Uterus (tissue), 4 donors: ENCODE measurements around the gene HCRTR1. TPM values are rescaled to one million over a fixed set of nuclear protein-coding genes. Genes with fewer than 3 reads are reported as not detected.

ENCODE experiments used
- DNase-seq, 2 donors: peaks; one replicate each; pipeline ENCODE4 v3.0.0-alpha.2; 2019 to 2020
- H3K27ac ChIP-seq, 2 donors: fragments of 200-600 bp; sonication (generic); 1 replicate in 1 of 2; 2 replicates in 1 of 2; pipeline ENCODE4 v1.5.1; 2016 to 2018
- H3K27me3 ChIP-seq, 2 donors: fragments of 200-600 bp; sonication (generic); one replicate each; pipeline ENCODE4 v1.5.1; 2018 to 2019; ENCODE audit warnings: control low read depth in 1 of 2
- H3K36me3 ChIP-seq, 2 donors: fragments of 200-600 bp; sonication (generic); one replicate each; pipeline ENCODE4 v1.5.1; 2019; ENCODE audit warnings: control low read depth in 1 of 2
- H3K4me1 ChIP-seq, 2 donors: fragments of 200-600 bp; sonication (generic); one replicate each; pipeline ENCODE4 v1.5.1; 2018 to 2019; ENCODE audit warnings: control low read depth in 1 of 2
- H3K4me3 ChIP-seq, 2 donors: fragments of 200-600 bp; sonication (generic); 1 replicate in 1 of 2; 2 replicates in 1 of 2; pipeline ENCODE4 v1.5.1; 2018 to 2019; ENCODE audit warnings: mild to moderate bottlenecking in 1 of 2
- H3K9me3 ChIP-seq, 2 donors: fragments of 200-600 bp; sonication (generic); one replicate each; pipeline ENCODE4 v1.5.1; 2019; ENCODE audit warnings: control low read depth in 1 of 2
- CTCF ChIP-seq, 4 experiments: fragments of 200-600 bp in 2 of 4; fragments of 450-650 bp in 2 of 4; sonication (generic) in 2 of 4; IDR thresholded peaks; one replicate each; pipeline ENCODE4 v1.5.1; 2016 to 2019; ENCODE audit warnings: antibody characterized with exemption in 4 of 4, mild to moderate bottlenecking in 2 of 4, moderate library complexity in 1 of 4
- POLR2A ChIP-seq, 2 donors: fragments of 450-650 bp; IDR thresholded peaks; one replicate each; pipeline ENCODE4 v1.6.1; 2016; ENCODE audit warnings: antibody characterized with exemption in 2 of 2, mild to moderate bottlenecking in 1 of 2, moderate library complexity in 1 of 2
- intact Hi-C: fragments of 100-400 bp; cut with DNase I; formaldehyde crosslinking; loops from one replicate; pipeline ENCODE4 v1.15.1; 2023; ENCODE audit warnings: low total_unique reads
- total RNA-seq, 4 donors: library from RNA; depleted of rRNA in 3 of 4; stranded (reverse); fragments of >200 nt in 3 of 4; gene quantifications; one replicate each; pipeline versions ENCODE4 v1.1.0 to v1.2.4, GENCODE V29; 2014 to 2023
- donor health status: DM: yes; HTN: yes; CAD: no.

Gene HCRTR1
- total RNA-seq, 4 donors from 2014 or later: not detected

GRCh38 chr1:31570906-31571305 lies 46.6 kb upstream of the HCRTR1 start:
- Histone ChIP-seq H3K9me3 (no peaks in the 10 kb centered on the region), H3K27ac (no peak overlapping the region), H3K27me3 (no peaks in the 10 kb centered on the region), H3K36me3 (no peaks in the 10 kb centered on the region), H3K4me3 (no peak overlapping the region), H3K4me1 (peaks cover 8 to 15% of the 10 kb centered on the region in 2 donors)
- DNase-seq: no peak
- intact Hi-C loops: no loop called here
- TF ChIP-seq CTCF (IDR thresholded peaks at IDR 0.05) (no peak), POLR2A (IDR thresholded peaks at IDR 0.05) (no peak)

DNA sequence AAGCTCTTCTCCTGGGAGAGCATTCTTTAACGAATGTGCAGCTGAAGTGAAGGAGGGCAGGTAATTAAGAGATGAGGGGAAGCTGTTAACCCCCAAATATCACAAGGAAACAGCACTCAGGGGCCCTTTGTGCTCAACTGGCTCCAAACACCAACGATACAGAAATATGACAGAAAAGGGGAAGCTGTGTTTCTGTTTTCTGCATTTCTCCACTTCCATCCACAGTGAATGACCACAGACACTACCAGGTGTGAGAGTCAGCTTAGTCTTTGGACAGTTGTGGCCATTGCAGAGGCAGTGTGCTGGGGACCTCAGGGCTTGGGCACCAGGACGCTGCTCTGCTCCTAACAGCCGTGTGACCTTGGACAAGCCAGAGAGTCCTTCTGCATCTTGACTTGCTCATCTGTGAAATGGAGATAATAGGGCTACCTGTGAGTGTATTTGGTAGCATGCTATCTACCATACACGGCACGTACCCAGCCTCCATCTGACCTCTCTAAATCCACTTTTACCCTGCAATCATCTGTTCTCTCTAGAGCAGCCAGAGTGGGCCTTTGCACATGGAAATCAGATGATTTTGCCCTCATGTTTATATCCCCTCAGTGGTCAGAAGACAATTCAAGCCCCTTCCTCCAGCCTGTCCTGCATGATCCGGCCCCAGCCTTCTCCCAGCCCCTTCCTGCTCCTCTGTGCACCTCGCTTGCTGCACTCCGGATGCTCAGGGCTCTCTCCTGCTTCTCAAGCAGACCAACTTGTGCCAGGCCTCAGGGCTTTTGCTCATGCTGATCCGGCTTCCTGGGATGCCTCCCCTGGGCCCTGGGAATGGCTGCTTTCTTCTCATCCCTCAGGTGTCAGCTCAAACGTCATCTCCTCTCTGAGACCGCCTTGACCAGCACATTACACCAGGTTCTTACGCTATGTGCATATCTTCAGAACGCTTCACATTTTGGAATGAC lies 45.9 kb upstream of the HCRTR1 start:
- Histone ChIP-seq H3K27me3 (no peaks in the 10 kb centered on the region), H3K27ac (peak overlapping the region in 1 of 2 donors; percentile 80), H3K4me3 (no peak overlapping the region), H3K36me3 (no peaks in the 10 kb centered on the region), H3K9me3 (no peaks in the 10 kb centered on the region), H3K4me1 (peaks cover 8 to 15% of the 10 kb centered on the region in 2 donors)
- DNase-seq: no peak
- no peak for TF ChIP-seq POLR2A (IDR thresholded peaks at IDR 0.05)
- TF ChIP-seq CTCF (IDR thresholded peaks at IDR 0.05): no peak
- intact Hi-C loops: no loop called here

DNA sequence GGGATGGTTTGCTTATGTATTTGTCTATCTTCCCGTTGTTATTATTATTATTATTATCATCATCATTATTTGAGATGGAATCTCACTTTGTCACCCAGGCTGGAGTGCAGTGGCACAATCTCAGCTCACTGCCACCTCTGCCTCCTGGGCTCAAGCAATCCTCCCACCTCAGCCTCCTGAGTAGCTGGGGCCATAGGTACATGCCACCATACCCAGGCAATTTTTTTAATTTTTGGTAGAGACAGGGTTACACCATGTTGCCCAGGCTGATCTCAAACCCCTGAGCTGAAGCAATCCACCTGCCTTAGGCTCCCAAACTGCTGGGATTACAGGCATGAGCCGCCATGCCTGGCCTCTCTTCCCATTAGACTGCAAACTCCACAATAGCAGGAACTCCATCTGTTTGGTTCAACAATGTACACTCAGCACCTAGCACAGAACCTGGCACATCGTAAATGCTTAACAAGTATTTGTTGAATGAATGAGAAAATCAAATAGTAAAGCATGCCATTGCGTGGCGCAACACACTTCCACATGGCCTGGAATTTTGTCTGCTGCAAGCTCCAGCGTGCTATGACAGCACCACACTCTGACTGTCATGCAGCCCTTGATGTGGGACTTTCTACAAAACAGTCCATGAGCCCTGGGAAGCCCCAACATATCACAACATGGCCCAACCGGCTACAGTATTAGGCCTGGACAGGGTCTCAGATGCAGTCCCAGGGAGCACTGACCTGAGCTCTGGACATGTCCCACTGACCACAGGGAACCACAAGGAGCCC lies 45.0 kb upstream of the HCRTR1 start:
- no peak for DNase-seq

DNA sequence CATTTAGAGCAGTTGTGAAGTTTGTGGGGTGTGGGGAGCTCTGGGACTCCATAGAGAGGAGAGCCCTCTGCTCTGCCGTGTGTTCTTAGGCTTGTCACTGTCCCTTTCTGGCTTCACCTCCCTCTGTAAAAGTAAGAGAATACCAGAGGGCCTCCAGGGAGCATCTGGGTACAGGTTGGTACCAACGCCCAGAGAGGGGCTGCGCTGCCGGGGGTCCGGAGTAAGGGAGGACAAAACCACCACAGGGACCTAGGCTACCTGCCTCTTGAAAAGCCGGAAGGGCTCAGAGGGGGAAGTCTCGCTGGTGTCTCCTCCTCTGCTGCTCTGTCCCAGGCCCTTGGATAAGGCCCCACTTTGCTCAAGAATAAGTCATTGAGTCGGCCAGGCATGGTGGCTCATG lies 44.2 kb upstream of the HCRTR1 start:
- Histone ChIP-seq H3K36me3 (no peaks in the 10 kb centered on the region), H3K27ac (peak overlapping the region; percentile 80 to 94), H3K9me3 (no peaks in the 10 kb centered on the region), H3K4me1 (peaks cover 8 to 15% of the 10 kb centered on the region in 2 donors), H3K27me3 (no peaks in the 10 kb centered on the region), H3K4me3 (no peak overlapping the region)
- TF ChIP-seq CTCF (IDR thresholded peaks at IDR 0.05) (no peak), POLR2A (IDR thresholded peaks at IDR 0.05) (no peak)
- no peak for DNase-seq
- intact Hi-C loops: no loop called here

More for the DNA sequence above, 45.0 kb upstream of the HCRTR1 start:
- Histone ChIP-seq H3K27ac (peak overlapping the region; percentile 80 to 94), H3K27me3 (no peaks in the 10 kb centered on the region), H3K9me3 (no peaks in the 10 kb centered on the region), H3K4me3 (no peak overlapping the region), H3K4me1 (peaks cover 8 to 15% of the 10 kb centered on the region in 2 donors), H3K36me3 (no peaks in the 10 kb centered on the region)
- no peak for TF ChIP-seq POLR2A (IDR thresholded peaks at IDR 0.05)
- no peak for TF ChIP-seq CTCF (IDR thresholded peaks at IDR 0.05)
- intact Hi-C loops: no loop called here
